GM12892 (cell line): ENCODE measurements around the gene NDUFAF3.

Experiments
- POLR2A ChIP-seq: IDR thresholded peaks from 2 replicates; pipeline ENCODE4 v1.6.1; 2011; ENCODE audit warnings: low read depth, low read length, control low read depth
- POLR2AphosphoS5 ChIP-seq: IDR thresholded peaks from 2 replicates; pipeline ENCODE4 v1.6.1; 2011; ENCODE audit warnings: low read depth, low read length, control low read depth
- TAF1 ChIP-seq: IDR thresholded peaks from 2 replicates; pipeline ENCODE4 v1.6.1; 2011; ENCODE audit warnings: low read depth, mild to moderate bottlenecking, control low read depth, low read length, borderline replicate concordance

GRCh38 chr3:49023775-49024174, 1.9 kb downstream of the NDUFAF3 start:
- TF ChIP-seq POLR2A (no peak), POLR2AphosphoS5 (no peak), TAF1 (no peak)
